Uterus (tissue), 2 donors: ENCODE measurements around the gene GLI1.

ENCODE experiments used
- POLR2A ChIP-seq, 2 donors: fragments of 450-650 bp; IDR thresholded peaks; one replicate each; pipeline ENCODE4 v1.6.1; 2016; ENCODE audit warnings: antibody characterized with exemption in 2 of 2, mild to moderate bottlenecking in 1 of 2, moderate library complexity in 1 of 2
- TF ChIP-seq, protein P1 (sequence below), 4 experiments: fragments of 200-600 bp in 2 of 4; fragments of 450-650 bp in 2 of 4; sonication (generic) in 2 of 4; IDR thresholded peaks; one replicate each; pipeline ENCODE4 v1.5.1; 2016 to 2019; ENCODE audit warnings: antibody characterized with exemption in 4 of 4, mild to moderate bottlenecking in 2 of 4, moderate library complexity in 1 of 4

DNA sequence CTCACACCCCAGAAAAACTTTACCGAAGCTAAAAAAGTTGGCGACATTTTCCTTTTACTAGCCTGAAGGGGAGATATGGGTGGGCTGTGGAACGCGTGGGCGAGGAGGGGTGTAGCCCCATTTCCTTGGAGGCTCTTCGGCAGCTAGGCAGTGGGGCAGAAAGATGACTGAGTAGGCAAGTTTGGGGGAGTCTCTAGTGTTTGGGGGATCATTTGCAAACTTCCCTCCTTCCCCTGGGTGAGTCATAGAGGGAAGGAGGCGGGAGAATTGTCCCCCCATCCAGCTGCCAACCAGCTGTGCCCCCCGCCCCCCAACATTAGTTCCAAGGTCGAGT lies 2.3 kb downstream of the GLI1 start:
- TF ChIP-seq, protein P1, sequence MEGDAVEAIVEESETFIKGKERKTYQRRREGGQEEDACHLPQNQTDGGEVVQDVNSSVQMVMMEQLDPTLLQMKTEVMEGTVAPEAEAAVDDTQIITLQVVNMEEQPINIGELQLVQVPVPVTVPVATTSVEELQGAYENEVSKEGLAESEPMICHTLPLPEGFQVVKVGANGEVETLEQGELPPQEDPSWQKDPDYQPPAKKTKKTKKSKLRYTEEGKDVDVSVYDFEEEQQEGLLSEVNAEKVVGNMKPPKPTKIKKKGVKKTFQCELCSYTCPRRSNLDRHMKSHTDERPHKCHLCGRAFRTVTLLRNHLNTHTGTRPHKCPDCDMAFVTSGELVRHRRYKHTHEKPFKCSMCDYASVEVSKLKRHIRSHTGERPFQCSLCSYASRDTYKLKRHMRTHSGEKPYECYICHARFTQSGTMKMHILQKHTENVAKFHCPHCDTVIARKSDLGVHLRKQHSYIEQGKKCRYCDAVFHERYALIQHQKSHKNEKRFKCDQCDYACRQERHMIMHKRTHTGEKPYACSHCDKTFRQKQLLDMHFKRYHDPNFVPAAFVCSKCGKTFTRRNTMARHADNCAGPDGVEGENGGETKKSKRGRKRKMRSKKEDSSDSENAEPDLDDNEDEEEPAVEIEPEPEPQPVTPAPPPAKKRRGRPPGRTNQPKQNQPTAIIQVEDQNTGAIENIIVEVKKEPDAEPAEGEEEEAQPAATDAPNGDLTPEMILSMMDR (IDR thresholded peaks at IDR 0.05): no peak
- no peak for TF ChIP-seq POLR2A (IDR thresholded peaks at IDR 0.05)
